ENCODE measurements around the gene HRK.

HRK gene

GRCh38 chr12:116906285-116906684 is 25.0 kb upstream of the HRK start:
- H3K9ac ChIP-seq (ENCODE audit: low read depth, low read length), result no peak overlapping the region
- H3K9me3 ChIP-seq (ENCODE audit: insufficient read depth, low read length, severe bottlenecking), result no peaks in the 10 kb centered on the region
- no peak overlapping the region for H3K4me3 ChIP-seq (ENCODE audit: low read depth in 1 of 2, low read length in 2 of 2)
- peaks cover 2% of the 10 kb centered on the region for H3K27me3 ChIP-seq (ENCODE audit: insufficient read depth, low read length, poor library complexity)
- H3K4me1 ChIP-seq (ENCODE audit: insufficient read depth, low read length), result peaks cover 7% of the 10 kb centered on the region
- H3K79me2 ChIP-seq (ENCODE audit: insufficient read depth, low read length), result peaks cover 7% of the 10 kb centered on the region
- no peak overlapping the region for H3K4me2 ChIP-seq (ENCODE audit: insufficient read depth, low read length)
- no peak overlapping the region for H3K27ac ChIP-seq (ENCODE audit: low read length)
- no peaks in the 10 kb centered on the region for H4K20me1 ChIP-seq (ENCODE audit: insufficient read depth, low read length)
- no peak for DNase-seq
- ATAC-seq (ENCODE audit: insufficient read depth, low read depth), result no peak
- no peak overlapping the region for H2AFZ ChIP-seq (ENCODE audit: low read depth, low read length)
- no peaks in the 10 kb centered on the region for H3K36me3 ChIP-seq (ENCODE audit: insufficient read depth, low read length)
- TF ChIP-seq CTCF (IDR thresholded peaks at IDR 0.05; ENCODE audit: borderline replicate concordance, extremely low read depth, low read length, poor library complexity, severe bottlenecking) (no peak), EZH2 (IDR thresholded peaks at IDR 0.05; ENCODE audit: borderline replicate concordance, low read depth, low read length, severe bottlenecking) (no peak)

- no peak for ATAC-seq (ENCODE audit: insufficient read depth, low read depth)
Measured at GRCh38 chr12:116903818-116904217, 22.6 kb upstream of the HRK start.

GRCh38 chr12:116901612-116902011 is 20.4 kb upstream of the HRK start:
- no peaks in the 10 kb centered on the region for H3K79me2 ChIP-seq (ENCODE audit: insufficient read depth, low read length)
- no peaks in the 10 kb centered on the region for H3K9me3 ChIP-seq (ENCODE audit: insufficient read depth, low read length, severe bottlenecking)
- no peaks in the 10 kb centered on the region for H3K36me3 ChIP-seq (ENCODE audit: insufficient read depth, low read length)
- no peak overlapping the region for H3K4me2 ChIP-seq (ENCODE audit: insufficient read depth, low read length)
- no peak overlapping the region for H3K9ac ChIP-seq (ENCODE audit: low read depth, low read length)
- no peaks in the 10 kb centered on the region for H3K4me1 ChIP-seq (ENCODE audit: insufficient read depth, low read length)
- no peak for ATAC-seq (ENCODE audit: insufficient read depth, low read depth)
- H3K27me3 ChIP-seq (ENCODE audit: insufficient read depth, low read length, poor library complexity), result no peaks in the 10 kb centered on the region
- no peak overlapping the region for H3K27ac ChIP-seq (ENCODE audit: low read length)
- TF ChIP-seq EZH2 (IDR thresholded peaks at IDR 0.05; ENCODE audit: borderline replicate concordance, low read depth, low read length, severe bottlenecking), result no peak
- TF ChIP-seq CTCF (IDR thresholded peaks at IDR 0.05; ENCODE audit: borderline replicate concordance, extremely low read depth, low read length, poor library complexity, severe bottlenecking), result no peak
- DNase-seq, result no peak
- H4K20me1 ChIP-seq (ENCODE audit: insufficient read depth, low read length), result no peaks in the 10 kb centered on the region
- H3K4me3 ChIP-seq (ENCODE audit: low read depth in 1 of 2, low read length in 2 of 2), result no peak overlapping the region
- H2AFZ ChIP-seq (ENCODE audit: low read depth, low read length), result no peak overlapping the region

More at GRCh38 chr12:116903818-116904217, 22.6 kb upstream of the HRK start:
- Histone ChIP-seq H3K9ac (ENCODE audit: low read depth, low read length) (no peak overlapping the region), H3K36me3 (ENCODE audit: insufficient read depth, low read length) (no peaks in the 10 kb centered on the region), H3K4me1 (ENCODE audit: insufficient read depth, low read length) (no peaks in the 10 kb centered on the region), H3K27me3 (ENCODE audit: insufficient read depth, low read length, poor library complexity) (peaks cover 2% of the 10 kb centered on the region), H3K4me2 (ENCODE audit: insufficient read depth, low read length) (no peak overlapping the region), H2AFZ (ENCODE audit: low read depth, low read length) (no peak overlapping the region), H4K20me1 (ENCODE audit: insufficient read depth, low read length) (no peaks in the 10 kb centered on the region), H3K79me2 (ENCODE audit: insufficient read depth, low read length) (no peaks in the 10 kb centered on the region), H3K27ac (ENCODE audit: low read length) (no peak overlapping the region), H3K4me3 (ENCODE audit: low read depth in 1 of 2, low read length in 2 of 2) (no peak overlapping the region), H3K9me3 (ENCODE audit: insufficient read depth, low read length, severe bottlenecking) (no peaks in the 10 kb centered on the region)
- no peak for DNase-seq
- TF ChIP-seq CTCF (IDR thresholded peaks at IDR 0.05; ENCODE audit: borderline replicate concordance, extremely low read depth, low read length, poor library complexity, severe bottlenecking), result no peak
- no peak for TF ChIP-seq EZH2 (IDR thresholded peaks at IDR 0.05; ENCODE audit: borderline replicate concordance, low read depth, low read length, severe bottlenecking)

GRCh38 chr12:116898669-116899068 is 17.4 kb upstream of the HRK start:
- Histone ChIP-seq H3K9ac (ENCODE audit: low read depth, low read length) (no peak overlapping the region), H3K4me1 (ENCODE audit: insufficient read depth, low read length) (no peaks in the 10 kb centered on the region), H3K9me3 (ENCODE audit: insufficient read depth, low read length, severe bottlenecking) (no peaks in the 10 kb centered on the region), H3K4me2 (ENCODE audit: insufficient read depth, low read length) (no peak overlapping the region), H3K36me3 (ENCODE audit: insufficient read depth, low read length) (no peaks in the 10 kb centered on the region), H2AFZ (ENCODE audit: low read depth, low read length) (no peak overlapping the region), H3K27me3 (ENCODE audit: insufficient read depth, low read length, poor library complexity) (peaks cover 3% of the 10 kb centered on the region), H4K20me1 (ENCODE audit: insufficient read depth, low read length) (no peaks in the 10 kb centered on the region), H3K79me2 (ENCODE audit: insufficient read depth, low read length) (no peaks in the 10 kb centered on the region), H3K4me3 (ENCODE audit: low read depth in 1 of 2, low read length in 2 of 2) (no peak overlapping the region), H3K27ac (ENCODE audit: low read length) (no peak overlapping the region)
- DNase-seq (no peak), ATAC-seq (ENCODE audit: insufficient read depth, low read depth) (no peak)
- TF ChIP-seq CTCF (IDR thresholded peaks at IDR 0.05; ENCODE audit: borderline replicate concordance, extremely low read depth, low read length, poor library complexity, severe bottlenecking) (no peak), EZH2 (IDR thresholded peaks at IDR 0.05; ENCODE audit: borderline replicate concordance, low read depth, low read length, severe bottlenecking) (no peak)
